ENCODE measurements around the gene POLR3G.
A peak's percentile ranks its signal among the peaks of the same experiment; 100 is the strongest.

POLR3G gene

GRCh38 chr5:90550963-90551362 is 76.3 kb downstream of the POLR3G start:
- DNase-seq (ENCODE audit: low read depth, low spot score) = no peak

GRCh38 chr5:90551376-90551775 is 76.7 kb downstream of the POLR3G start:
- no peak for DNase-seq (ENCODE audit: low read depth, low spot score)

GRCh38 chr5:90553711-90554110 is 79.0 kb downstream of the POLR3G start:
- no peak for DNase-seq (ENCODE audit: low read depth, low spot score)

GRCh38 chr5:90554358-90555006 is 79.8 kb downstream of the POLR3G start:
- no peak for DNase-seq (ENCODE audit: low read depth, low spot score)

GRCh38 chr5:90555666-90556065 is 81.0 kb downstream of the POLR3G start:
- no peak for DNase-seq (ENCODE audit: low read depth, low spot score)

GRCh38 chr5:90557391-90557790 is 82.7 kb downstream of the POLR3G start:
- no peak for DNase-seq (ENCODE audit: low read depth, low spot score)

GRCh38 chr5:90557871-90558270 is 83.2 kb downstream of the POLR3G start:
- DNase-seq (ENCODE audit: low read depth, low spot score) = no peak

- peak; percentile 99 for DNase-seq (ENCODE audit: low read depth, low spot score)
Observed at GRCh38 chr5:90558344-90559192, 83.9 kb downstream of the POLR3G start, which contains the start of gene ADGRV1. ADGRV1 (plus strand) TSS chr5:90558797; CDS start chr5:90558896, 99 bp downstream.

GRCh38 chr5:90560771-90561170 is 86.1 kb downstream of the POLR3G start:
- no peak for DNase-seq (ENCODE audit: low read depth, low spot score)

GRCh38 chr5:90561766-90562165 is 87.1 kb downstream of the POLR3G start:
- no peak for DNase-seq (ENCODE audit: low read depth, low spot score)

- DNase-seq (ENCODE audit: low read depth, low spot score) = no peak
Observed at GRCh38 chr5:90562341-90562740, 87.7 kb downstream of the POLR3G start.

- DNase-seq (ENCODE audit: low read depth, low spot score) = no peak
Observed at GRCh38 chr5:90563108-90563507, 88.4 kb downstream of the POLR3G start.

Measured in ELF-1 (cell line).